ENCODE data around the gene MSH3. TPM values are rescaled to one million over a fixed set of nuclear protein-coding genes. Genes with fewer than 3 reads are reported as not detected.

Gene MSH3
- polyA plus RNA-seq, 1 of the 3 experiments (the other 2 are of a cell fraction), result 3.5 TPM

- Histone ChIP-seq H3K9ac (no peak overlapping the region), H3K4me1 (ENCODE audit: control insufficient read depth in 1 of 2, insufficient read depth in 2 of 2, low read depth in 1 of 2, low read length in 1 of 2) (no peaks in the 10 kb centered on the region), H3K9me3 (peaks cover 7% of the 10 kb centered on the region; the same call in 1 of the 2 replicates), H3K36me3 (replicated peaks in 1 of 2; ENCODE audit: control insufficient read depth in 1 of 2, insufficient read depth in 2 of 2, low read length in 1 of 2) (peaks cover 17 to 33% of the 10 kb centered on the region in 2 experiments), H3K79me2 (ENCODE audit: insufficient read depth) (no peaks in the 10 kb centered on the region), H3K9me2 (no peaks in the 10 kb centered on the region), H3K4me3 (ENCODE audit: low read depth in 2 of 2, low read length in 1 of 2) (no peak overlapping the region), H3K4me2 (no peak overlapping the region), H3K27ac (ENCODE audit: low read depth in 2 of 2, low read length in 1 of 2) (no peak overlapping the region), H3F3A (replicated peaks; ENCODE audit: insufficient read depth) (peaks cover under 1% of the 10 kb centered on the region), H2AFZ (ENCODE audit: low read depth) (no peak overlapping the region), H4K20me1 (ENCODE audit: insufficient read depth) (no peaks in the 10 kb centered on the region), H3K27me3 (ENCODE audit: insufficient read depth) (no peaks in the 10 kb centered on the region)
- CTCF ChIA-PET, result interaction anchor here (1.2 to 4.1 kb wide), 3 partner anchors 450 to 479 kb away, joined by 3 to 15 read pairs (median 4); no protein-coding TSS in a partner anchor
- 94% methylated on average over 2 of the region's 2 CpGs for WGBS (ENCODE audit: low lambda C conversion rate)
- POLR2A ChIA-PET, result no interaction called here
- DNase-seq, result no peak
- TF ChIP-seq NRF1 (IDR thresholded peaks at IDR 0.05; ENCODE audit: low read depth, low read length), result no peak
- TF ChIP-seq CTCF (IDR thresholded peaks at IDR 0.05), result no peak
- TF ChIP-seq GATA2 (CRISPR knock-in tag; IDR thresholded peaks at IDR 0.05), result no peak
- no peak for TF ChIP-seq REST (IDR thresholded peaks at IDR 0.05; ENCODE audit: low read depth, low read length)
- no peak for TF ChIP-seq PBX3 (IDR thresholded peaks at IDR 0.05)
- TF ChIP-seq MEF2A (IDR thresholded peaks at IDR 0.05; ENCODE audit: borderline replicate concordance, low read depth), result no peak
- no peak for TF ChIP-seq CHD2 (IDR thresholded peaks at IDR 0.05; ENCODE audit: low read length, partially characterized antibody)
- TF ChIP-seq FOXM1 (IDR thresholded peaks at IDR 0.05; ENCODE audit: low read depth), result no peak
- TF ChIP-seq GABPA (IDR thresholded peaks at IDR 0.05; ENCODE audit: low read depth), result no peak
- TF ChIP-seq NFIC (IDR thresholded peaks at IDR 0.05; ENCODE audit: borderline replicate concordance), result no peak
Observed at GRCh38 chr5:80715887-80716286, 61.4 kb downstream of the MSH3 start.

- Histone ChIP-seq H3K9me2 (no peaks in the 10 kb centered on the region), H3K79me2 (ENCODE audit: insufficient read depth) (no peaks in the 10 kb centered on the region), H3K27ac (ENCODE audit: low read depth in 2 of 2, low read length in 1 of 2) (no peak overlapping the region), H4K20me1 (ENCODE audit: insufficient read depth) (no peaks in the 10 kb centered on the region), H3K4me3 (ENCODE audit: low read depth in 2 of 2, low read length in 1 of 2) (no peak overlapping the region), H3K4me2 (no peak overlapping the region), H3K27me3 (ENCODE audit: insufficient read depth) (no peaks in the 10 kb centered on the region), H3K9me3 (peaks cover 7% of the 10 kb centered on the region; the same call in 1 of the 2 replicates), H3K9ac (no peak overlapping the region), H2AFZ (ENCODE audit: low read depth) (no peak overlapping the region), H3K36me3 (replicated peaks in 1 of 2; ENCODE audit: control insufficient read depth in 1 of 2, insufficient read depth in 2 of 2, low read length in 1 of 2) (peaks cover 13 to 27% of the 10 kb centered on the region in 2 experiments), H3K4me1 (ENCODE audit: control insufficient read depth in 1 of 2, insufficient read depth in 2 of 2, low read depth in 1 of 2, low read length in 1 of 2) (no peaks in the 10 kb centered on the region), H3F3A (replicated peaks; ENCODE audit: insufficient read depth) (no peaks in the 10 kb centered on the region)
- 88% methylated on average over 2 of the region's 2 CpGs for WGBS (ENCODE audit: low lambda C conversion rate)
- ChIA-PET POLR2A (no interaction called here), CTCF (no interaction called here)
- DNase-seq, result no peak
- TF ChIP-seq CTCF (IDR thresholded peaks at IDR 0.05) (no peak), ELF1 (IDR thresholded peaks at IDR 0.05) (no peak), RCOR1 (IDR thresholded peaks at IDR 0.05; ENCODE audit: low read length) (no peak), ZBTB33 (IDR thresholded peaks at IDR 0.05; ENCODE audit: borderline replicate concordance, low read depth) (no peak), EP300 (IDR thresholded peaks at IDR 0.05; ENCODE audit: borderline replicate concordance in 1 of 2, low read depth in 1 of 2, low read length in 1 of 2) (no peak), RXRA (IDR thresholded peaks at IDR 0.05; ENCODE audit: borderline replicate concordance, low read depth) (no peak), SIN3A (IDR thresholded peaks at IDR 0.05; ENCODE audit: borderline replicate concordance, low read depth, low read length) (no peak), NFIC (IDR thresholded peaks at IDR 0.05; ENCODE audit: borderline replicate concordance) (no peak), EZH2phosphoT487 (IDR thresholded peaks at IDR 0.05; ENCODE audit: borderline replicate concordance, low read depth) (no peak)
Observed at GRCh38 chr5:80720181-80720580, 65.7 kb downstream of the MSH3 start.
